Measurements from ENCODE around the gene KISS1R. TPM values are rescaled to one million over a fixed set of nuclear protein-coding genes. Genes with fewer than 3 reads are reported as not detected.

KISS1R gene
- 0.28 TPM for polyA plus RNA-seq (2013)

DNA sequence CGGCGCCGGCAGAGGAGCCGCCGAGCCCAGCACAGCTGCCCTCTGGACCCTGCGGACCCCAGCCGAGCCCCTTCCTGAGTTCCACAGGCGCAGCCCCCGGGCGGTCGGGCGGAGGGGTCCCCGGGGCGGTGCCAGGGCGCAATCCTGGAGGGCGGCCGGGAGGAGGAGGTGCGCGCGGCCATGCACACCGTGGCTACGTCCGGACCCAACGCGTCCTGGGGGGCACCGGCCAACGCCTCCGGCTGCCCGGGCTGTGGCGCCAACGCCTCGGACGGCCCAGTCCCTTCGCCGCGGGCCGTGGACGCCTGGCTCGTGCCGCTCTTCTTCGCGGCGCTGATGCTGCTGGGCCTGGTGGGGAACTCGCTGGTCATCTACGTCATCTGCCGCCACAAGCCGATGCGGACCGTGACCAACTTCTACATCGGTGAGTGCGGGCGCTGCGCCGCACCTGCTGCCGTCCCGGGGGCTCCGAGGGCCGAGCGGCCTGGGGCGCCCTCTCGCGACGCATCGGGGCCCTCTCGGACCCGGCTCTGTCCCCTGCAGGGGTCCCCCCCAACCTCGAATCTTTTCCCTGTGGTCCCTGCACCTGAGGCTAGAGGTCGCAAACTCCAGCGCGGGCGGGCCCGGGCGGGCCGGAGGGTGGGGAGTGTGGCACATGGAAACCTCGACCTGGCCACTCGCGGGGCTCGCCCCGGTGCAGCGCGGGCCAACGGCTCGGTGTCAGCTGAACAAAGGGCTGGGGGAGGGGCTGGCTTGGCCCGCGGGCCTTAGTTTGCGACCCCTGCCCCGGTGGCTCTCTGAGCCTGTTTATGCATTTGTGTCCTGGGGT lies at the start of gene KISS1R:
KISS1R (plus strand) TSS at position 11 of the 829 bp plus-strand sequence; CDS start at position 181, 170 bp downstream.
- no peak within 1 kb of the TSS for H3K27ac ChIP-seq (ENCODE audit: insufficient read depth in 1 of 2, low read depth in 1 of 2, low read length in 2 of 2, poor library complexity in 1 of 2, severe bottlenecking in 2 of 2)
- no peaks in the 10 kb centered on the region for H3K36me3 ChIP-seq (ENCODE audit: control insufficient read depth in 4 of 4, insufficient read depth in 4 of 4, low read length in 3 of 4)
- peaks cover 0 to 49% (median 43%) of the 10 kb centered on the region in 4 experiments for H3K4me1 ChIP-seq (ENCODE audit: control extremely low read depth in 1 of 4, control insufficient read depth in 4 of 4, insufficient read depth in 4 of 4, low read length in 3 of 4)
- peak; percentile 80 to 85 (median 81) for DNase-seq
- WGBS (ENCODE audit: insufficient coverage): under 1% methylated on average over 86 of the region's 87 CpGs
- H3K4me3 ChIP-seq (ENCODE audit: control insufficient read depth in 1 of 7, extremely low read depth in 1 of 7, insufficient read depth in 4 of 7, low read depth in 2 of 7, low read length in 6 of 7): peak within 1 kb of the TSS; percentile 18 to 68 (median 57)
- no peaks in the 10 kb centered on the region for H3K9me3 ChIP-seq (ENCODE audit: control extremely low read depth in 1 of 5, control insufficient read depth in 4 of 5, insufficient read depth in 2 of 5, low read depth in 1 of 5, low read length in 4 of 5)
- ChIA-PET CTCF (interaction anchor here (2.3 kb wide), 1 partner anchor 54 kb away, joined by 16 read pairs; no protein-coding TSS in a partner anchor), POLR2A (no interaction called here)
- peaks cover 0 to 41% (median 9%) of the 10 kb centered on the region in 5 experiments for H3K27me3 ChIP-seq (replicated peaks in 2 of 5; ENCODE audit: control insufficient read depth in 4 of 5, insufficient read depth in 5 of 5, low read length in 4 of 5)

DNA sequence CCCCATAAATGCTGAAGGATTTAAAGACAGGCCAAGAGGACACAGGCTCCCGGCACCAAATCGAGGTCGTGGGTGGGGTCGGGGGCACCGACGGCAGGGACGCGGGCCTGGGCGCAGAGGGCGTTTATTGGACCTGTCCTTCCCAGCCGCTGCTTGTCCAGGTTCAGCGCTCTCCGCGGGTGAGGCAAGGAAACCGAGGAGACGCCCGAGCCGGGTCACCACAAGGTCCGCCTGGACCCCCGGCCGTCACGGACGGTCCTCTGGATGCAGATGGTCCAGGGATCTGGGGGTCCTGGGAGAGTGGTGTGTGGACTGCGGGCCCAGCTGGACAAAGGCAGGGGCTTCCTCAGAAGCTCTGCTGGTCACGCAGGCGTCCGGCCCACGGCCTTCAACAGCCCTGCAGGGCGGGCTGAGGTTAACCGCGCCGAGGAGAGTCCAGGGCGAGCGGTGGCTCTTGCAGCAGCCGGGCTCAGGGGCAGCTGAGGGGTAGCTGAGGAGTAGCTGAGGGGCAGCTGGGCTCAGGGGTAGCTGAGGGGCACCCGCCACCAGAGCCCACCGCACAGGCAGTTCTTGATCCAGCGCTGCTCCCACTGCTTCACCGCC lies 49.2 kb upstream of the KISS1R start:
- H3K27ac ChIP-seq (ENCODE audit: insufficient read depth in 1 of 2, low read depth in 1 of 2, low read length in 2 of 2, poor library complexity in 1 of 2, severe bottlenecking in 2 of 2): no peak overlapping the region
- no peak for DNase-seq
- H3K9me3 ChIP-seq (ENCODE audit: control extremely low read depth in 1 of 5, control insufficient read depth in 4 of 5, insufficient read depth in 2 of 5, low read depth in 1 of 5, low read length in 4 of 5): no peaks in the 10 kb centered on the region
- WGBS (ENCODE audit: insufficient coverage): 96% methylated on average over 37 of the region's 39 CpGs
- peaks cover 0 to 22% (median 16%) of the 10 kb centered on the region in 4 experiments for H3K4me1 ChIP-seq (ENCODE audit: control extremely low read depth in 1 of 4, control insufficient read depth in 4 of 4, insufficient read depth in 4 of 4, low read length in 3 of 4)
- ChIA-PET POLR2A (interaction anchor here (1.1 kb wide), 1 partner anchor 40 kb away, joined by 3 read pairs; no protein-coding TSS in a partner anchor), CTCF (interaction anchor here (1.4 kb wide), 1 partner anchor 48 kb away, joined by 4 read pairs; no protein-coding TSS in a partner anchor)
- peaks cover 5 to 41% (median 31%) of the 10 kb centered on the region in 4 experiments for H3K36me3 ChIP-seq (ENCODE audit: control insufficient read depth in 4 of 4, insufficient read depth in 4 of 4, low read length in 3 of 4)
- H3K27me3 ChIP-seq (replicated peaks in 2 of 5; ENCODE audit: control insufficient read depth in 4 of 5, insufficient read depth in 5 of 5, low read length in 4 of 5): no peaks in the 10 kb centered on the region
- H3K4me3 ChIP-seq (ENCODE audit: control insufficient read depth in 1 of 7, extremely low read depth in 1 of 7, insufficient read depth in 4 of 7, low read depth in 2 of 7, low read length in 6 of 7): no peak overlapping the region

DNA sequence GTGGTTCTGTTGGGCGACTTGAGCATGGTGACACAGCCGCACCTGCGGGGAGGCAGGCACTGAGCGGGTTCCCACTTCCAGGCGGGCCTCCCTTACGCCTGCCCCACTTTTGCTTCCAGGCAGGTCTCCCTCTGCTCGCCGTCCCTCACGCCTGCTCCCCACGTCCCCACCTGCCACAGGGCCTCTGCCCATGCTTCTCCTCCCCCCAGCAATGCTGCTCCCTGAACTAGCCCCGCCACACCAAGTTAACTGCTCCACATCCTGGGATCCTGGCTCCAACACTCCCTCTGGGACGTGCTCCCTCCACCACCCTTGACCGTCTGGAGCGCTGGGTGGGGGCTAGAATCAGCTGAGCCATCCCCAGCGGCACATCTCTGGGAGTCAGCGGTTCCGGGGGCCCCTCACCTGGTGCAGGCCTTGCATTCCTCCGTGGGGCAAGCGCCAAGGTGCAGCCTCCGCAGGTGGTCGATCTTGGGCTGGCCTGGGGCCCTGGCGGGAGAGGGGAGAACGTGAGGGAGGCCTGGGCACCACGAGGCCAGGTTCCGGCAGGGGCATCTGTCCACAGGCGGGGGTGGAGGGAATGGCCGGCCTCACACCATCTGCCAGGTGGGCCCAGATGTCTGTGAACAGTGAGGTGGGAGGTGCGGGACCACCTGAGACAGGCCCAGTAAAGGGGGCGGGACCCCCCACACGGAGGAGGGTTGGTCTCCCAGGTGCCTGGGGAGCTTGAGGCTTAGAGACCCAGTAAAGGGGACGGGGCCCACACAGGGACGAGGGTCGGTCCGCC lies 48.5 kb upstream of the KISS1R start:
- Histone ChIP-seq H3K27me3 (replicated peaks in 2 of 5; ENCODE audit: control insufficient read depth in 4 of 5, insufficient read depth in 5 of 5, low read length in 4 of 5) (no peaks in the 10 kb centered on the region), H3K4me1 (ENCODE audit: control extremely low read depth in 1 of 4, control insufficient read depth in 4 of 4, insufficient read depth in 4 of 4, low read length in 3 of 4) (peaks cover 0 to 17% (median 10%) of the 10 kb centered on the region in 4 experiments), H3K36me3 (ENCODE audit: control insufficient read depth in 4 of 4, insufficient read depth in 4 of 4, low read length in 3 of 4) (peaks cover 5 to 44% (median 34%) of the 10 kb centered on the region in 4 experiments), H3K4me3 (ENCODE audit: control insufficient read depth in 1 of 7, extremely low read depth in 1 of 7, insufficient read depth in 4 of 7, low read depth in 2 of 7, low read length in 6 of 7) (no peak overlapping the region), H3K27ac (ENCODE audit: insufficient read depth in 1 of 2, low read depth in 1 of 2, low read length in 2 of 2, poor library complexity in 1 of 2, severe bottlenecking in 2 of 2) (no peak overlapping the region), H3K9me3 (ENCODE audit: control extremely low read depth in 1 of 5, control insufficient read depth in 4 of 5, insufficient read depth in 2 of 5, low read depth in 1 of 5, low read length in 4 of 5) (no peaks in the 10 kb centered on the region)
- DNase-seq: no peak
- ChIA-PET POLR2A (no interaction called here), CTCF (interaction anchor here (1.4 kb wide), 1 partner anchor 47 kb away, joined by 4 read pairs; no protein-coding TSS in a partner anchor)
- WGBS (ENCODE audit: insufficient coverage): 96% methylated on average over 32 of the region's 34 CpGs

DNA sequence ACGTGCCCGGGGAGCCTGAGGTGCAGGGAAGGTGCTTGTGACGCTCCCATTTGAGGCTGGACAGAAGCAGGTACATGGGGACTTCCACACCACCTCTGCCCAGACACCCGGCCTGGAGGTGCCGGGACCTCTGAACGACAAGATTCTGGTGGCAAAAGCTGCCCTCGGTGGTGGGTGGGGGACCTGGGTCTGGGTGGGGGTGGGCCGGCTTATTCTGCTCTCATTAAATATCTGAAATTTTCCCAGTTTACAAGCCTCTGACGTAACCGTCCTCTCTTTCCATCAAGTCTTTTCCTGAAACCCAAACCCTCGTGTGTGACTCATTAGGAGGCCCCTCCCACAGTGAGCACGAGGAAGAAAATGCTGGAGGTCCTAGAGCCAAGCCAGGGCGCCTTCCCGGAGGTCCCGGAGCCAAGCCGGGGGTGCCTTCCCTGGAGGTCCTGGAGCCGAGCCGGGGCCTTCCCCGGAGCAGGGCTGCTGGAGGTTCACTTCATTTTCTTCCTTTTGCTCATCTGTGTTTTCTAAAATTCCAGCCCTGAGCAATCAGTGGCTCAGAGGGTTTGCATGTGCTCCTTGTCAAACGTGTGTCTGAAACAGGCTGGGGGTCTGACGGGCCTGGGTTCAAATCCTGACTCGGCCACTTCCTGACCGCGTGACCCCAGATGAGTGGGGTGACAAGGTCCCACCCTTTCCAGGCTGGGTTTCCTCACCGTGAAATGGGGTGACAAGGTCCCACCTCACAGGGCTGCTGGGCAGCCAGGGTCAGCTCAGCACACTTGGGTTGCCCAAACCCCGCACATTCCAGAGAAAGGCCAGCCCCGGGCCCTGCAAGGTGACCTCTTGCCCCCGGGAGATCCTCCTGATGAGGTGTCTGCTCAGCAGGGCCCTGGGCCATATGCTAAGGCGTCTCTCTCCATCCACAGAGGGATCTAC lies 47.6 kb upstream of the KISS1R start:
- Histone ChIP-seq H3K4me1 (ENCODE audit: control extremely low read depth in 1 of 4, control insufficient read depth in 4 of 4, insufficient read depth in 4 of 4, low read length in 3 of 4) (peaks cover 0 to 12% (median 4%) of the 10 kb centered on the region in 4 experiments), H3K9me3 (ENCODE audit: control extremely low read depth in 1 of 5, control insufficient read depth in 4 of 5, insufficient read depth in 2 of 5, low read depth in 1 of 5, low read length in 4 of 5) (no peaks in the 10 kb centered on the region), H3K27me3 (replicated peaks in 2 of 5; ENCODE audit: control insufficient read depth in 4 of 5, insufficient read depth in 5 of 5, low read length in 4 of 5) (no peaks in the 10 kb centered on the region), H3K4me3 (ENCODE audit: control insufficient read depth in 1 of 7, extremely low read depth in 1 of 7, insufficient read depth in 4 of 7, low read depth in 2 of 7, low read length in 6 of 7) (no peak overlapping the region), H3K27ac (ENCODE audit: insufficient read depth in 1 of 2, low read depth in 1 of 2, low read length in 2 of 2, poor library complexity in 1 of 2, severe bottlenecking in 2 of 2) (no peak overlapping the region), H3K36me3 (ENCODE audit: control insufficient read depth in 4 of 4, insufficient read depth in 4 of 4, low read length in 3 of 4) (peaks cover 5 to 51% (median 35%) of the 10 kb centered on the region in 4 experiments)
- ChIA-PET CTCF (no interaction called here), POLR2A (no interaction called here)
- no peak for DNase-seq
- WGBS (ENCODE audit: insufficient coverage): 92% methylated on average over 25 of the region's 29 CpGs

DNA sequence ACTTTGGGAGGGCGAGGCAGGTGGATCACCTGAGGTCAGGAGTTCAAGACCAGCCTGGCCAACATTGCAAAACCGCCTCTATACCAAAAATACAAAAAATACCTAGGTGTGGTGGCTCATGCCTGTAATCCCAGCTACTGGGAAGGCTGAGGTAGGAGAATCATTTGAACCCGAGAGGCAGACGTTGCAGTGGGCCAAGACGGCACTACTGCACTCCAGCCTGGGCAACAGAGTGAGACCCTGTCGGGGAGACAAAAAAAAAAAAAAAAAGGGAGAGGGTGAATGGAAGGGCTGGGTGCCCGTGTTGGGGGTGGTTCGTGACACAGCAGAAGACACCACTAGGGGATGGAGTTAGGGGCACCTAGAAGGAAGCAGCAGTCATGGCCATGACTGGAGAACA lies 46.8 kb upstream of the KISS1R start:
- CTCF ChIA-PET: no interaction called here

DNA sequence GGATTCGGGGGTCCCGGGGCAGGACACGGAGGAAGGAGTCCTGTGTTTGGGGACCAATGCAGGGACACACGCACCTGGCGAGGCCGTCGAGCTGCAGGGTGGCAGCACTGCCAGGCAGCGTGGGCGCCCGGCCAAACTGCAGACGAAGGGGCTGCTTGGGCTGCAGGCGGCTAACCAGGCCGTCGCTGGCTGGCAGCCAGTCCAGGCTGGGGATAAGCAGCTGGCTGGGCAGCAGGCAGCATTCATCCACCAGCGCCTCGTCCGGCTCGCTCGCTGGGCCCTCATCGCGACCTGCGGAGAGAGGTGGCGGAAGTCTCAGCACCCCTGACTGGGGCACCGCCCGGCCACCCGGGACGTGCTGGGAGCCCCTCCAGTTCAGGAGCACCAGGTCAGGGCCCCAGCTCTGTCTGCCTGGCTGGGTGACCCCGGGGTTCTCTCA lies 46.2 kb upstream of the KISS1R start:
- Histone ChIP-seq H3K27me3 (replicated peaks in 2 of 5; ENCODE audit: control insufficient read depth in 4 of 5, insufficient read depth in 5 of 5, low read length in 4 of 5) (no peaks in the 10 kb centered on the region), H3K4me1 (ENCODE audit: control extremely low read depth in 1 of 4, control insufficient read depth in 4 of 4, insufficient read depth in 4 of 4, low read length in 3 of 4) (peaks cover 0 to 12% (median 4%) of the 10 kb centered on the region in 4 experiments), H3K4me3 (ENCODE audit: control insufficient read depth in 1 of 7, extremely low read depth in 1 of 7, insufficient read depth in 4 of 7, low read depth in 2 of 7, low read length in 6 of 7) (no peak overlapping the region), H3K36me3 (ENCODE audit: control insufficient read depth in 4 of 4, insufficient read depth in 4 of 4, low read length in 3 of 4) (peaks cover 5 to 63% (median 43%) of the 10 kb centered on the region in 4 experiments), H3K27ac (ENCODE audit: insufficient read depth in 1 of 2, low read depth in 1 of 2, low read length in 2 of 2, poor library complexity in 1 of 2, severe bottlenecking in 2 of 2) (no peak overlapping the region), H3K9me3 (ENCODE audit: control extremely low read depth in 1 of 5, control insufficient read depth in 4 of 5, insufficient read depth in 2 of 5, low read depth in 1 of 5, low read length in 4 of 5) (no peaks in the 10 kb centered on the region)
- ChIA-PET CTCF (no interaction called here), POLR2A (no interaction called here)
- WGBS (ENCODE audit: insufficient coverage): 98% methylated on average over 28 of the region's 28 CpGs
- no peak for DNase-seq

More for the DNA sequence above, 46.8 kb upstream of the KISS1R start:
- DNase-seq: no peak
- Histone ChIP-seq H3K27me3 (replicated peaks in 2 of 5; ENCODE audit: control insufficient read depth in 4 of 5, insufficient read depth in 5 of 5, low read length in 4 of 5) (no peaks in the 10 kb centered on the region), H3K9me3 (ENCODE audit: control extremely low read depth in 1 of 5, control insufficient read depth in 4 of 5, insufficient read depth in 2 of 5, low read depth in 1 of 5, low read length in 4 of 5) (no peaks in the 10 kb centered on the region), H3K4me1 (ENCODE audit: control extremely low read depth in 1 of 4, control insufficient read depth in 4 of 4, insufficient read depth in 4 of 4, low read length in 3 of 4) (peaks cover 0 to 12% (median 4%) of the 10 kb centered on the region in 4 experiments), H3K36me3 (ENCODE audit: control insufficient read depth in 4 of 4, insufficient read depth in 4 of 4, low read length in 3 of 4) (peaks cover 5 to 56% (median 37%) of the 10 kb centered on the region in 4 experiments), H3K27ac (ENCODE audit: insufficient read depth in 1 of 2, low read depth in 1 of 2, low read length in 2 of 2, poor library complexity in 1 of 2, severe bottlenecking in 2 of 2) (no peak overlapping the region), H3K4me3 (ENCODE audit: control insufficient read depth in 1 of 7, extremely low read depth in 1 of 7, insufficient read depth in 4 of 7, low read depth in 2 of 7, low read length in 6 of 7) (no peak overlapping the region)
- WGBS (ENCODE audit: insufficient coverage): 100% methylated on average over 5 of the region's 8 CpGs
- POLR2A ChIA-PET: no interaction called here
